HG03103 (cell line): Measurements from ENCODE around the gene GRB10.

Experiments used
- ATAC-seq: cut with Tn5 transposase; IDR thresholded peaks from one replicate; pipeline ENCODE4 v1.9.1; 2021; ENCODE audit warnings: low read depth; ENCODE audit not compliant: unreplicated experiment

GRB10 gene

DNA sequence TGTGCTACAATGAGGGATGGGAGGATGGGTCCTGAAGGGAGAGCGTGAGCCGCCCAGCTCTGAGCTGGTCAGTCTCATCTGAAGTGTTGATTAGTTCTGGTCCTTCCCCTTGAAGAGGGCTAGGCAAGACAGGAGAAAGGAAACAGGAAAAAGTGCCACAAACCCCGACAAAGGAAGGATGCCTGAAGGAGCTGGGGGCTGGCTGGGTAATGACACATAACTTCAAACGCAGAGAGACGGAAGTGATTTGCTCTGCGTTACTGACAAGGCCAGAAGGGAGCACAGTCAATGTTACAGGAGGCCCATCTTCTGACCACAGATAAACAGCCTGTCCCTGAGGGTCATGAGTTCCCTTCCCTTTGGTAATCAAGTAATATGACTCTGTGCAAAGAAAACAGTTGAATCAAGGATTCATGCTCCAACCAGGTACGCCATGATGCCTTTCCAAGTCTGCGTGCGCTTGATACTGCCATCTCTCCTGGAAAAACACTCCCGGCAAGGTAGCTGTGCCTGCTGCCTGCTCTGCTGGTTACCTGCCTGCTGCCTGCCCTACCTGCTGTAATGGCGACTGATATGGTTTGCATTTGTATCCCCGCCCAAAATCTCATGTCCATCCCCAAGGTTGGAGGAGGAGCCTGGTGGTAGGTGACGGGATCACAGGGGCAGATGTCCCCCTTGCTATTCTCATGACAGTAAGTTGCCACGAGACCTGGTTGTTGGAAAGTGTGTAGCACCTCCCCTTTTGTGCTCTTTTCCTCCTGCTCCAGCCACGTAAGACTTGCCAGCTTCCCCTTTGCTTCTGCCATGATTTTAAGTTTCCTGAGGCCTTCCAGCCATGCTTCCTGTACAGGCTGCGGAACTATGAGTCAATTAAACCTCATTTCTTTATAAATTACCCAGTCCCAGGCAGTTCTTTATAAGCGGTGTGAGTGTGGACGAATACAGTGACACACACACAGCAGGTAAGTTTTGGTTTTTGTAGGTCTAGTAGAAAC, 57.9 kb downstream of the GRB10 start:
- no peak for ATAC-seq

GRCh38 chr7:50723888-50724287, 58.8 kb downstream of the GRB10 start:
- ATAC-seq = no peak

DNA sequence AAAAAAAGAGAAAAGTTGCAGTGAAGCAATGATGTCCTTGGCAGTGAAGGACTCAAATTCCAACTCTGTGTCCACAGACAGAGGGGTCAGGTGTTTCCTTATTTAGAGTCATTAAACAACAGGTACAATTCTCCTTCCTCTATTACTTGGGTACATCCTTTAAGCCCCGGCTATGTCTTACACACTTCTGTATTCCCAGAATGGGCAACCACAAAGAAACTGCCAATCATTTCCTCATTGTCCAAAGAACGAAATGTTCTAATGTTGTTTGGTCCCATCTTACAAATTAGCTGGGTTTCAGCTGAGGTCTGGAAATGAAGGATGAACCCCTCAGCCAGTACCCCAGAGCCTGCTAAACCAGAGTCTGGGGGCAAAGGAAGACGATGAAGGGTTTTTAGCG, 59.5 kb downstream of the GRB10 start:
- ATAC-seq = no peak

- ATAC-seq = no peak
Observed at GRCh38 chr7:50721661-50722259, 60.9 kb downstream of the GRB10 start.

- ATAC-seq = no peak
Observed at GRCh38 chr7:50721160-50721559, 61.5 kb downstream of the GRB10 start.

DNA sequence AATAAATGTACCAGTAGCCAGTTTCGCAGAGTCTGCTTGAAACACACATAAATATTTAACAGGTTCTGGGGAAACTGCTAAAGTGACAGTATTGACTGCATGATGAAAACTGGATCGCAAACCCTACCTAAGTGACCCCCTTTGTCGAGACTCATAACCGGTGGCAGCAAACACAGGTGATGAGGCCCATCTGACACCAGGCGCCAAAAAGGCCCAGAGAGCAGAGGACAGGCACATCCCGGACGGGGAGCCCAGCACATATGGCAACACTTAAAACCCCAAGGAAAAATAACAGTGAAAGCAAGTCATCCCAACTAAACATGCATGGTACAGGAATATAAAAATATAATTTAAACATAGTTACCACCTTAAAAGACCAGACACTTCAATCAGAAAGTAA, 62.4 kb downstream of the GRB10 start:
- ATAC-seq = no peak

DNA sequence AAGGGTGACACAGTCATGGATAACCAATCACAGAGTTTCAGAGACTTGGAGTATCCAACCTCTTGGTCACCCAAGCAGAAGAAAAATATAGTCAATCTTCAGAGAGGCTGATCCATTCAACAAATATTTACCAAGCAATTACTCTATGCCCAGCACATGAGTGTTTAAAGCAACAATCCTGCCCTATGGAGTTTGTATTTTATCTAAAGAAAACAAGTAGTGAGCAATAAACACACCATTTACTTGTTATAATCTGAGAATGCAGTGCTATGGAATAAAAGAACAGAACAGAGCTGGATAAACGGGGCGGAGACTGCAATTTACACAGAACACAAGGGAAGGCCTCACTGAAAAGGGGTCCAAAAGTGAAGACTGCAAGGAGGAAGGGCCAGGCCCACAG, 63.8 kb downstream of the GRB10 start:
- ATAC-seq = no peak

DNA sequence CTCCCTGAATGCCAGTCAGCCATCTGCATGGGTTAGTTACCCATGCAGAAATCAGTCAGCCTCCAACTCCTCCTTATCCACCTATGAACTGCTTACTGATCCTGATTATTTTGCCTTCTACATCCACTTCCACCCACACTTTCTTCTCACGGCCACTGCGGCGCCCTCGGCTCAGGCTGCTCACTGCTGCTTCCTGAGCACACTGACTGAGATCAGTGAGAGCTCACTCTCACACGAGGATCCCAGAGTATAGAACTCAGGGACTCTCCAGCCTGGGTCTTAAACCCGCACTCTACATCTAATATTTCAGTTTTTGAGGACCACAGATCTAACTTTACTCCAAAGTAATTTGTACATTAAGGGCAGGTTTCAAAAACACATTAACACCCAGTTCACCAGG, 64.4 kb downstream of the GRB10 start:
- no peak for ATAC-seq

- no peak for ATAC-seq
Observed at GRCh38 chr7:50717181-50717580, 65.5 kb downstream of the GRB10 start.

DNA sequence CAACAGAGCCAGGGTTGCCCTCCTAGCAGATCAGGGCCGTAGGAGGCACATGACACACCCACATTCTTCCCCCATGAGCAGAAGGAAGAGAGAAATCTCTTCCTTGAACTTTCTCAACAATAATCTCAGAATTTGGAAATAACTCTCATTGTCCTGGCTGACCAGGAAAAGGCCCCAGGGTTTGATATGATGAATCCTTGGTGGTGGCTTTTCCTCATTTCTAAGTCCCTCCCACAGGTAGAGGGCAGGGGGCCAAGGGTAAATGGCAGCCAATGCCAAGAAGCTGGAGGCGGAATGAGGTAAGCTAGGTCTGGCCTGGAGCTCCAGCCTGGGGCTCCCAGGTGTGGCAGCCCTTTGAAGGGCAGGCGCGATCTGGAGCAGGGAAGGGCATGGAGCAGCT, 67.8 kb downstream of the GRB10 start:
- ATAC-seq = no peak

DNA sequence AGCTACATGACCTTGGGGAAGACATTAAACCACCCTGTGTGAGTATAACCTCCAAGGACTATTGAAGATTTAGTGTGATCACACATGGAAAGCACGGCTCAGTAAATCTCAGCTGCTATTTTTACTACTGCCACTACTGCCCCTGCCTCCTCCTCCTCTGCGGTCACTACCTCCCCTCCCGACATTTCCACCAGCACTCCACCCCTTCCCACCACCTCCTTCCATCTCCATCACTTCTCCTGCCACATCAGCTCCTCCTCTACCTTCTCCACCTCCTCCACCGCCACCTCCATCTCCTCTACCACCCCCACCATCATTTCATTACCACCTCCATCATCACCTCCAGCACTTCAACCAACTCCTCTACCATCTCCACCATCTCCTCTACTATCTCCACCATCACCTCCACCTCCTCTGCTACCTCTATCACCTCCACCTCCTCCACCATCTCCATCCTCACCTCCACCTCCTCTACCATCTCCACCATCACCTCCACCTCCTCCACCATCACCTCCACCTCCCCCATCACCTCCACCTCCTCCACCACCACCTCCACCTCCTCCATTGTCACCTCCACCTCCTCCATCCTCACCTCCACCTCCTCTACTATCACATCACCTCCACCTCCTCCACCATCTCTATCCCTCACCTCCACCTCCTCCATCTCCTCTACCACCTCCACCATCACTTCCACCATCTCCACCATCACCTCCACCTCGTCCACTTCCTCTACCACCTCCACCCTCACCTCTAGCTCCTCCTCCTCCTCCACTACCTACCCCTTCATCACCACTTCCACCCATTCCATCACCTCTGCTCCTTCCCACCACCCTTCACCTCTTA, 69.4 kb downstream of the GRB10 start:
- no peak for ATAC-seq

- ATAC-seq = no peak
Observed at GRCh38 chr7:50712252-50713122, 70.2 kb downstream of the GRB10 start.

DNA sequence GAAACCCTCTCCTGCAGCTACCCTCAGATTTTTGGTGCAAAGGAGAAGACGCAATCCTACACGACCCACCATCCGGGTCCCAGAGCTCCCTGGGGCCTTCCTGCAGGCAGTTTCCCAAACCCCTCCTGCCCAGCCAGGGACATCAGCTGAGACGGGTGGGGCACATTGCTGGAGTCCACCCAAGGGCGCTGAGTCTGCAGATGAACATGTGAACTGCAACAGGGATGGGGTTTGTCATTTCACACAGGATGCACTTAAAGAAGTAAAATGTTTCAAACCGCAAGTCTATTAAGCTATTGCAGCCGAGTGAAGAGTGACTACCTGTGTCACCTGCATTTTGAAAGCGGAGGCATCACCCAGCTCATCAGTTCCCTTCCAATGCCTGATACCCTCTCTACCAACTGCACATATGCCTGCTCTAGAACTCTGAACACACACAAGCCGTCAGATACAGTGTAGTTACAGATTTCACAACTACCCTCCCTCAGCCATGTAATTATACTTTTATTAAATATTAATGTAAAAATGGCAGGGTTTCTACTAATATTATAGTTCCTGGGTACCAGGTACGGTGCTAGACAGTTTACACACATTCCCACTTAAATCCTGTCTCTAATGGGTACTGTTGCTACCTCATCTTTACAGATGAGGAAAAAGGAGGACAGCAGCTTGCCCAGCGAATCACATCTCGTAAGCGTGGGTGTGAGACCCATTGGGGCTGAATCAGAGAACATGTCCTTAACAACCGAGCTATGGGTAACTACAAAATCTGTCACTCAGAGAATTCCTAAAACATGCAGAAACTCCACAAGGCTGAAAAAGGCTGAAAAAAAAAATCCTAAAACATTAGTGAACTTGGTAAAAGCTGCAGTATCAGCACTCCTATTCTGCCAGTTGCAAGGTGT, 71.2 kb downstream of the GRB10 start:
- ATAC-seq = no peak

GRCh38 chr7:50710441-50711154, 72.1 kb downstream of the GRB10 start:
- ATAC-seq = no peak

GRCh38 chr7:50709151-50709550, 73.5 kb downstream of the GRB10 start:
- ATAC-seq = no peak

DNA sequence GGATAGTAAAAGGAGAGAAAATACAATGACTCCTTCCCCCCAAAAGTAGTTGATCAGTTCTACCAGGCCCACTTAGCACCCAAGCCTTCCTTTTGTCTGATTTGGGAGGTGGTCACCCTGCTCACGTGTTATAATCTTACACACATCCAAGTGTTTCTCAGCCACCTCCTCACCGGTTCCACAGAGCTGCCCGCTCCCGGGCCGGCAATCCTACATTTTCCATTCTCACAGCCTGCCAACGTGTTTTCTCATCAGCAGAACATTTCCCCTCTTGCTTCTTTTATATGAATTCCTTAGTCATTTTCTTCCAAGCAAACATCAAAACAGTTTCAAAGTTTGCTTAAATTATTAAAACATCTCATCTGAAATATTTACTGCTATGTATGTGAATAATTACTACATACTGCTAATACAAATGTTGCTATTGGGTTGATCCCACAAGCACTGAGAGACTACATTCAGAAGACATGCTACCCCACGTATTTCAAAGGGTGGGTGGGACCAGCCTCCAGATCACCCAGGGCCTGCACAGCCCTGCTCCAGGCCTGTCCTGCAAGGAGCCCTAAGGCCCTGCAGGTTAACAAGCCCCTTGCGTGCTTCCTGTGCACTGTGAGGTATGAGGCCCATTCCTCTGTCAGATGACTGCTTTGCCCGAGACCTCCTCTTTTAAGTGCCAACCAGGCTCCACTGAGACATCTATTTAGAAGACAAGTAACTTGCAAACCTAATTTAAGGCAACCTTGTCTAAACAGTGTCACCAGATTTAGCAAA, 75.3 kb downstream of the GRB10 start:
- no peak for ATAC-seq

DNA sequence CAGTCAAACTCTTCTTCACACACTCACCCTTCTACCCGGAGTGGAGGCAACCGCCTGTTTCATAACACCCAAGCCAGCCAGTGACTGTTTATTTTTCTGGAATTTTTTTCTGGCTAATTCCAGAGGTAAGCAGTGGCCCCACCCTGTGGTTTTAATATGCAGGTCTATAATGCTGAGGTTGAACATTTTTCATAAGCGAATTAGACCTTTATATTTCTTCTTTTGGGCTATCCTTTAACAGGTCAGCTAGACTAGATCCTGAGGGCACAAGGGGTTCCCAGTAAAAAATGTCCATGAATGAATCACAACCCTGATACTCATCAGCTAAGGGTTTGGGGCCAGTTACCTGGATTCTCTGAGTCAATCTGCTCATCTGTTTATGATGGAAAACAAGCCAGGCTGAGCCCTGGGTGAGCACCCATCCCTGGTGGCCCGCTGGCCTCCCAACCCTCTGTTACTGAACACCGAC, 76.2 kb downstream of the GRB10 start:
- ATAC-seq = no peak

- ATAC-seq = no peak
Observed at GRCh38 chr7:50704844-50705243, 77.9 kb downstream of the GRB10 start.
